Activated naive CD4-positive, alpha-beta T cell treated with anti-CD3 and anti-CD28 coated beads, Interleukin-2, amount 50 U/mL, for 24 hours (primary cell): ENCODE results near the gene CDKAL1.
"Not testable (repeated sequence)": the region's sequence is repeated elsewhere in the genome, so short reads cannot be mapped to it uniquely, and the experiment has no call there.

Experiments used
- H3K27ac Mint-ChIP-seq: one replicate; pipeline ENCODE4 v1.8.0; 2021; ENCODE audit warnings: mild to moderate bottlenecking, mixed read lengths
- H3K27me3 Mint-ChIP-seq: one replicate; pipeline ENCODE4 v1.8.0; 2021; ENCODE audit warnings: mixed read lengths
- H3K36me3 Mint-ChIP-seq: one replicate; pipeline ENCODE4 v1.8.0; 2021; ENCODE audit warnings: mixed read lengths
- H3K4me1 Mint-ChIP-seq: one replicate; pipeline ENCODE4 v1.8.0; 2021; ENCODE audit warnings: mixed read lengths
- H3K4me3 Mint-ChIP-seq: one replicate; pipeline ENCODE4 v1.8.0; 2021; ENCODE audit warnings: mild to moderate bottlenecking, mixed read lengths
- H3K9me3 Mint-ChIP-seq: one replicate; pipeline ENCODE4 v1.8.0; 2021; ENCODE audit warnings: mixed read lengths

Gene CDKAL1

DNA sequence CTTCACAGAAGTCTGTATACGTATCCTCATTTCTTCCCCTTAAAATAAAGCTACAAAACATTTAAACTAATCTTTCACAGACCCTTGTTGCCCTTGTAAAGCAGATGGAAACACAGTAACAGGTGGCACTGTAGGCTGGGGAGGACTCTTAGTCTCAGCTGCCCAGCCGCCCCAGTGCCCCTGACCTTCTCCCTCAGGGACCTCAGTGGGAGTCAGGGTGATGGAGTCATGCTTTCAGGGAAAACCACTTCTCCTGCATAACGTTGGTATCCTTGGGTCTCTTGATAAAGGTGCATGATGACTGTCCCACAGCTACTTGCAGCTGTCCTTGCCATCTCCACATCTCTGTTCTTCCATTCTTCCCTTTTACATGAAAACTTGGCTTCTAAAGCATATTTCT lies 198.6 kb downstream of the CDKAL1 start:
- Mint-ChIP-seq H3K27me3 (no peaks in the 10 kb centered on the region), H3K4me1 (peaks cover 16% of the 10 kb centered on the region), H3K27ac (no peak overlapping the region), H3K4me3 (no peak overlapping the region), H3K9me3 (no peaks in the 10 kb centered on the region), H3K36me3 (peaks cover 17% of the 10 kb centered on the region)

DNA sequence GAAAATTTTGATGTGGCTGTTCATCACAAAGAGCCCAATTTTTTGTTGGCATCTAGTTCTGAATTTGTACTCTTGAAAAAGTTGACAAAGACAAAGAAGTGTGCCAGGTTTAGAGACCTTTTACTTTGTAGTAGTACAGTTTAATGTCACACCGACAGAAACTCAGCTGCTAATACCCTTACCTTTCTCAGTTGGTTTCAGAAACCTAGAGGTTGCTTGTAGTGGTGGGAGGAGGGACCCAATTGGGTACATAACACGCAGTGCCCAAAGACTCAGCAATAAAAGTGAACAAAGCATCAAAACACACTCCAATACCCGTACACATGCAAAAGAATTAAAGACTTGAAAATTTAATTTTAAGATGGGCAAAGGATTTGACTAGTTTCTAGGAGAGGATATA lies 203.7 kb downstream of the CDKAL1 start:
- Mint-ChIP-seq H3K27me3 (no peaks in the 10 kb centered on the region), H3K27ac (no peak overlapping the region), H3K9me3 (no peaks in the 10 kb centered on the region), H3K36me3 (peaks cover 23% of the 10 kb centered on the region), H3K4me1 (no peaks in the 10 kb centered on the region), H3K4me3 (no peak overlapping the region)

DNA sequence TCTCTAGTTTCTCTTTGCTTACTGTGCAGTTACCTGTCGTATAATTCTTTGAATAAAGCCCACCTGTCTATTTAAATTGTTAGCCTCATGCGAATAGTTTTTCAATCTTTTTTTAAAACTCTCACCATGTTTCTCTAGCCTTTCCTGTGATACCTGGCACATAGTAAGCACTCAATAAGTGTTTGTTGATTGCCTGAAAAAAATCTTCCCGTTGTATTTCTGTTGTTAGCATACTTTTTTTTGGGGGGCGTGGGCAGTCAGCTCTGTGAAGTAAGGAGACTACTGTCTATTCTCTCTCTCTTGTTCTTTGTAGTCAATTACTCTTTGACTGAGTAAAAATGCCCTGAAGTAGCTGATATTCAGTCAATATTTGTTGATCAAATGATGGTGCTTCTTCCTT lies 205.8 kb downstream of the CDKAL1 start:
- Mint-ChIP-seq H3K4me1 (peaks cover 5% of the 10 kb centered on the region), H3K9me3 (no peaks in the 10 kb centered on the region), H3K27ac (no peak overlapping the region), H3K4me3 (no peak overlapping the region), H3K36me3 (peaks cover 24% of the 10 kb centered on the region), H3K27me3 (no peaks in the 10 kb centered on the region)

DNA sequence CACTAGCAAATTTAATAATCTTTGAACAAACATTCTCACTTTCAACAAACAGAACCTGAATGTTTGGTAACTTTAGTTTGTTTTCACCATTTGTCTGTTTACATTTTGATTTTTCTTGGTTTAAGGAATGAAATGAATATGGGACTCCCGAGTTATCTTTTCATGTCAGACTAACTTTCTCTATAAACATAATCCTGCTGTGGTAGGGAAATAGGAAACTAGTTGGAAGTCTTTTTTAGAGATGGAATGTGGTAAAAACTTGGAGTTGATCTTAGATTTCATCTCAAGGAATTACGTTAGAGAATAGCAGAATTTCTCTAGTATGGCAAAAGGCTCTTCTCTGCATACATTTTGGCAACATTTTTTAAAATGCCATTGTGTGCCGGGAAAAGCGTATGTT lies 206.5 kb downstream of the CDKAL1 start:
- no peaks in the 10 kb centered on the region for H3K9me3 Mint-ChIP-seq
- no peaks in the 10 kb centered on the region for H3K27me3 Mint-ChIP-seq
- no peak overlapping the region for H3K4me3 Mint-ChIP-seq
- peaks cover 5% of the 10 kb centered on the region for H3K4me1 Mint-ChIP-seq
- H3K27ac Mint-ChIP-seq = no peak overlapping the region
- H3K36me3 Mint-ChIP-seq = peaks cover 26% of the 10 kb centered on the region

DNA sequence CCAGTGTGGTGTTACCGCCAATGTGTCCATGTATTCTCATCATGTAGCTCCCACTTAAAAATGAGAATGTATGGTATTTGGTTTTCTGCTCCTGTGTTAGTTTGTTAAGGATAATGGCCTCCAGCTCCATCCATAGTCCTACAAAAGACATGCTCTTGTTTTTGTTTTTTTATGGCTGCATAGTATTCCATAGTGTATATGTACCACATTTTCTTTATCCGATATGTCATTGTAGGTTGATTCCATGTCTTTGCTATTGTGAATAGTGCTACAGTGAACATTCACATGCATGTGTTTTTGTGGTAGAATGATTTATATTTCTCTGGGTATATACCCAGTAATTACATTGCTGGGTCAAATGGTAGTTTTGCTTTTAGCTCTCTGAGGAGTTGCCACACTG lies 207.2 kb downstream of the CDKAL1 start:
- no peaks in the 10 kb centered on the region for H3K9me3 Mint-ChIP-seq
- peaks cover 12% of the 10 kb centered on the region for H3K4me1 Mint-ChIP-seq
- H3K27me3 Mint-ChIP-seq = no peaks in the 10 kb centered on the region
- peaks cover 25% of the 10 kb centered on the region for H3K36me3 Mint-ChIP-seq
- no peak overlapping the region for H3K27ac Mint-ChIP-seq
- H3K4me3 Mint-ChIP-seq = no peak overlapping the region

DNA sequence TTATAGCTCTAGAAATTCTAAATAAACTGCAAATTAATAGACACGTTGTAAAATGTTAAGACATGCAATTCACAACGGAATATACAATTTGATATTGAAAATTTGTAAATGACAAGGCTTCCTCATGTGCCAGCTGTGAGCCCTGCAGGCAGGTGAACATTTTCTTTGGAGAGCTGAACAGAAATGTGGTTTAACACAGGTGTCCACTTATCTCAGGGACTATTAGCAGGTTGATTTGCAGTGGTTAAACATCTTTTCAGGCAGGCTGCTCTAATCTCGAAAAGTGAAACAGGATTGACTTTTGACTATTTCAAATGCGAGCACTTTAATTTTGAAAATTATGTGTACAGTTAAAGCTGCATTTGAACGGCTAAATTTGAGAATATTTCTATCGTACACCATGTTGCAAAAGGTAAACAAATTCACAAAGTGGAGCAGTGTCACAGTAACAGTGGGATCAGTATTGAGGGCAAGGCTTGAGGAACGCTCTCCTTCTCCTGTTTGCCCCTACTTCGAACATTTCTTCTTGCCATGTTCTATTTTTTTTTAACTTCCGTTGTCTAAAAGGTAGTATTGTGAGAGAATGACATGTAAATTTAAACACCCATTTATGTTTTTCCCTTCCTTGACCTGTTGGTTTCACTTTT lies 210.8 kb downstream of the CDKAL1 start:
- Mint-ChIP-seq H3K9me3 (no peaks in the 10 kb centered on the region), H3K4me1 (peaks cover 18% of the 10 kb centered on the region), H3K36me3 (peaks cover 25% of the 10 kb centered on the region), H3K27ac (no peak overlapping the region), H3K4me3 (no peak overlapping the region), H3K27me3 (no peaks in the 10 kb centered on the region)

DNA sequence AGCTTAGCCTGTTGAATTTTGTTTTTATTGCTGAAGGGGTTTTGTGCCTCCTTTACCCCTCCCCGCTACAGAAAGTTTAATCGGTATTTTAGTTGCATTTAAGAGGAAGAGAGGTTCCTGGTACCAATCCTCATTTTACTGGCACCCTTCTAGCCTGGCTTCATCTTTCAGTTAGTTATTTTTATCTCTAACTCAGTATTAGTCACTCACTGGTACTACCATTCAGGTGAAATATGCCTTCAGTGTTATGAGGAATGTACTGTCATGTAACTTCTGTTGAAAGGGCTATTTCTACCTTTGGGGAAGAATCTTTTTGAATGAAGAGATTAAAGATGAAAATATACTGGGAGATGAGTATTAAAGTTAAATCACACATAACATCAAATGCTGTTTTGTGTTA lies 211.8 kb downstream of the CDKAL1 start:
- no peaks in the 10 kb centered on the region for H3K9me3 Mint-ChIP-seq
- peaks cover 18% of the 10 kb centered on the region for H3K36me3 Mint-ChIP-seq
- no peak overlapping the region for H3K27ac Mint-ChIP-seq
- peaks cover 18% of the 10 kb centered on the region for H3K4me1 Mint-ChIP-seq
- no peak overlapping the region for H3K4me3 Mint-ChIP-seq
- no peaks in the 10 kb centered on the region for H3K27me3 Mint-ChIP-seq

DNA sequence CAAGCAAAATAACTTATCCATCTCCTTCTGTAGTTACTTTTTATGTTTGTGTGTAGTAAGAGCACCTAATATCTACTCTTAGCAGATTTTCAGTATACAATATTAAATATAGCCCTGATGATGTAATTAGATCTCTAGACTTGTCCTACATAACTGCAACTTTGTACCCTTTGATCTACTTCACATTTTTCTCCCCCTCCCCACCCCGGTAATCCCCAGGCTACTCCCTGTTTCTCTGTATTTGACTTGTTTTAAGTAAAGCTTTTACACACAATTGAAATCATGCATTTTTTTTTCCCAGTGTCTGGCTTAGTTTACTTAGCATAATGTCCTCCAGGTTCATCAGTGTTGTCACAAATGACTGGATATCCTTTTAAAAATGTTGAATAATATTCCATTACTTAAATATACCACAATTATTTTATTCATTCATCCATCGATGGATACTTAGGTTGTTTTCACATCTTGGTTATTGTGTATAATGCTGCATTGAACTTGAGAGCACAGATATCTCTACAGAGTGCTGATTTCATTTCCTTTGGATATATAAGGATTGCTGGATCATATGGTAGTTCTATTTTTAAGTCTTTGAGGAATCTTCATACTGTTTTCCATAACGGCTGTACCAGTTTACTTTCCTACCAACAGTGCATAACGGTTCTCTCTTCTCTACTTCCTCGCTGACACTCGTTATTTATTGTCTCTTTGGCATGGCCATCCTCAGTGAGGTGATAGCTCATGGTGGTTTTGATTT lies 212.7 kb downstream of the CDKAL1 start:
- no peak overlapping the region for H3K4me3 Mint-ChIP-seq
- H3K9me3 Mint-ChIP-seq = no peaks in the 10 kb centered on the region
- H3K27ac Mint-ChIP-seq = no peak overlapping the region
- no peaks in the 10 kb centered on the region for H3K27me3 Mint-ChIP-seq
- H3K36me3 Mint-ChIP-seq = peaks cover 12% of the 10 kb centered on the region
- peaks cover 18% of the 10 kb centered on the region for H3K4me1 Mint-ChIP-seq

DNA sequence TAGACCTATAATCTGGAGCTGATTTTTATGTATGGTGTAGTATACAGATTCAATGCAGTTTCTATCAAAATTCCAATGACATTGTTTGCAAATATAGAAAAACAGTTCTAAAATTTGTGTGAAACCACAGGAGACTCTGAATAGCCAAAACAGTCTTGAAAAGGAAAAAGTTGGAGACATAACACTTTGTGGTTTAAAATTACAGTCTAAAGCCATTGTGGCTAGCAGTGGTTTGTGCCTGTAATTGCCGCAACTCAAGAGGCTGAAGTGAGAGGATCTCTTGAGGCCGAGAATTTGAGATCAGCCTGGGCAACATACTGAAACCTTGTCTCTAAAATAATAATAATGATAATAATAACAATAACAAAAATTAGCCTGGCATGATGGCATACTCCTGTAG lies 213.7 kb downstream of the CDKAL1 start:
- peaks cover 1% of the 10 kb centered on the region for H3K9me3 Mint-ChIP-seq
- H3K4me3 Mint-ChIP-seq = no peak overlapping the region
- H3K4me1 Mint-ChIP-seq = peaks cover 18% of the 10 kb centered on the region

DNA sequence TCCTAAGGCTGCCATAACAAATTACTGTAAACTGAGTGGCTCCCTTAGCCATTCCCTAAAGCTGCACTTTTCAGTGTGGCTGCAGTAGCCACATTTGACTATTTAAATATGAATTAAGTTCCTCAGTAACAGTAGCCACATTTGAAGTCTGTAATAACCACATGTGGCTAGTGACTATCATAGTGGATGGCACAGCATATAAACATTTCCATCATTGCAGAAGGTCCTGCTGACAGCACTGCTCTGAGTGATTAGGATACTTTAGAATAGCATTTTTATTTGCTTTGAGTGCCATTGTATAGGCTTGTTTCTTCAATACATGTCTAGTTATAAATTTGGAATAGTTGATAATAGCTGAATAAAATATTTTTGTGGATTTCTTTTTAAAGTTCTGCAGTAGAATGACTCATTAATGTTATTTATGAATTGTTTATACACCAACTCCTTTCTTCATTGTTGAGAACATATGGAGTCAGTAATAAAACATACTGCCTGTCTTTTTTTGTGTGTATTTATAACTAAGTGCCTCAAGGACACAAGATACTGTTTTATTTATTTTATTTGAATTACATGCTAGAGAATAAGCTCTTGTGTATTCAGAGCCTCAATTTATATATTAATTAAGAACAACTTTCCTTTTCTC lies 217.2 kb downstream of the CDKAL1 start:
- Mint-ChIP-seq H3K4me3 (no peak overlapping the region), H3K27ac (no peak overlapping the region), H3K36me3 (peaks cover 25% of the 10 kb centered on the region), H3K9me3 (peaks cover 10% of the 10 kb centered on the region), H3K4me1 (peaks cover 18% of the 10 kb centered on the region), H3K27me3 (no peaks in the 10 kb centered on the region)

More for the DNA sequence above, 213.7 kb downstream of the CDKAL1 start:
- Mint-ChIP-seq H3K36me3 (peaks cover 14% of the 10 kb centered on the region), H3K27me3 (no peaks in the 10 kb centered on the region), H3K27ac (no peak overlapping the region)

DNA sequence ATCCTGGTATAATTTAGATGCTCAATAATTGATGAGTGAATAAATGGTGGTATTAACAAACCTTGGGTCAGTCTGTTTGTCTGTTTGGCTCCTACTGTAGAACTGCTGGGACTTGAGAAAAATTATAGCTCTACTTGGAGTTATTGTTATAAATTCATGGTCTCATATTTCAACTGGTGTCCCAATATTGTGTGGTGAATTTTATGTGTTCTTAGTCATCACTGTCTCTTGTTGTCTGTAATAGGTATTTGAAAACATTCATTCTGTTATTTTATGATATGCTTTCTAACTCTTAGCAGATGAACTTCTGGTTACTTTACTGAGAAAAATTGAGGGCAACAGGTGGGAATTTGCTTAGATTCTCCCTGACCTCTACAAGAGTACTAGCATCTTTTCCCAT lies 221.4 kb downstream of the CDKAL1 start:
- Mint-ChIP-seq H3K4me1 (peaks cover 12% of the 10 kb centered on the region), H3K27me3 (no peaks in the 10 kb centered on the region), H3K9me3 (peaks cover 10% of the 10 kb centered on the region), H3K4me3 (no peak overlapping the region), H3K27ac (no peak overlapping the region), H3K36me3 (peaks cover 25% of the 10 kb centered on the region)

DNA sequence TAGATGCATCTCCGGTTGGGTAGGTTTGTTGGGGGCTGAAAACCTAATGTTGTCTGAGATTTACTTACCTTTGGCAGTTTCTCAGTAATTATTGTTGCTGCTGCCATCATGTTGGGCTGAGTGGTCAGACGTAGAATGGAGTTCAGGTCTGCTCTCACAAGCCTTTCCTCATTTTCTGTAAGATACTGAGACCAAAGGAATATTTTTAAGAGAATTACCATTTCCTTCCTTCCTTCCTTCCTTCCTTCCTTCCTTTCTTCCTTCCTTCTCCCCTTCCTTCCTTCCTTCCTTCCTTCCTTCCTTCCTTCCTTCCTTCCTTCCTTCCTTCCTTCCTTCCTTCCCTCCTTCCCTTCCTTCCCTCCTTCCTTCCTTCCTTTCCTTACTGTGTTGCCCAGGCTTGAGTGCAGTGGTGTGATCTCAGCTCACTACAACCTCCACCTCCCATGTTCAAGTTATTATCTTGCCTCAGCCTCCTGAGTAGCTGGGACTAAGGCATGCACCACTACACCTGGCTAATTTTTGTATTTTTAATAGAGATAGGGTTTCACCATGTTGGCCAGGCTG lies 222.4 kb downstream of the CDKAL1 start:
- not testable (repeated sequence) for H3K4me3 Mint-ChIP-seq, H3K9me3 Mint-ChIP-seq, H3K27ac Mint-ChIP-seq, H3K27me3 Mint-ChIP-seq
- H3K4me1 Mint-ChIP-seq = peaks cover 12% of the 10 kb centered on the region
- peaks cover 27% of the 10 kb centered on the region for H3K36me3 Mint-ChIP-seq

DNA sequence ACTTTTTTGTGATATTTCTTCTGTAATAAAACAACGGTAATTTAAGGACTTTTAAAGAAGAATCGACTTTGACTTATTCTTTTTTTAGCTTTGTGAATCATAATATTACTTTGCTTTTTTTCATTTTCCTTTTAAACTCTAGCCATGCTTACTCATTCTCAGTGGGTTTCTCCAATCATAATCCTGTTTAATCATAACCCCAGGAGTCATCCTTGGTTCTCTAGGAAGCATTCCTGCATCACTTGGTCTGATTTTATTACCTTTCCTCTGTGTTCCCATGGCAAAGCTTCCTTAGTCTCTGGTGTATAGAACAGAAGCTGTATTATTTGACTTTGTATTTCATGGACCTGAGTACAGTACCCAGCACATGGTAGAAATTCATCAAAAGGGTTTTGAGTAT lies 223.5 kb downstream of the CDKAL1 start:
- Mint-ChIP-seq H3K36me3 (peaks cover 21% of the 10 kb centered on the region), H3K27me3 (no peaks in the 10 kb centered on the region), H3K4me1 (peaks cover 12% of the 10 kb centered on the region), H3K27ac (no peak overlapping the region), H3K4me3 (no peak overlapping the region), H3K9me3 (peaks cover 10% of the 10 kb centered on the region)

DNA sequence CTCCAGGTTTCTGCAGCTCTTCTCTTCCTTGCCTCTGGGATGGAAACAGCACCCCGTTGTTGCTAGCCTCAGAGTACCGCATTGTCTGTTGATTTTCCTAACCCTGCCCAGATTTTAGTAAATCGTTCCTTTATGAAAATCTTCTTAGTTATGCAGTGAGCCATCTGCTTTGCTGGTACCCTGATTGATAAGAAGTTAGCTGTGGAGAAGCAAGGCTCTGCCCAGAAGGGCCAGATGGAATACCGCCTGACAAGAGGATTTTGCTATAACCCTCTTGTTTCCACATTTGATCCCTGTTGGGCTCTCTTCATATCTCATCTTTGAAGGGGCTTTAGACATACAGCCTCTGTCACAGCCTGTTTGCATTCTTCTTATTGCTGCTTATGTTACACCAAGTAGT lies 229.0 kb downstream of the CDKAL1 start:
- Mint-ChIP-seq H3K4me3 (no peak overlapping the region), H3K9me3 (peaks cover 4% of the 10 kb centered on the region), H3K27ac (no peak overlapping the region), H3K4me1 (no peaks in the 10 kb centered on the region), H3K27me3 (no peaks in the 10 kb centered on the region), H3K36me3 (peaks cover 10% of the 10 kb centered on the region)

DNA sequence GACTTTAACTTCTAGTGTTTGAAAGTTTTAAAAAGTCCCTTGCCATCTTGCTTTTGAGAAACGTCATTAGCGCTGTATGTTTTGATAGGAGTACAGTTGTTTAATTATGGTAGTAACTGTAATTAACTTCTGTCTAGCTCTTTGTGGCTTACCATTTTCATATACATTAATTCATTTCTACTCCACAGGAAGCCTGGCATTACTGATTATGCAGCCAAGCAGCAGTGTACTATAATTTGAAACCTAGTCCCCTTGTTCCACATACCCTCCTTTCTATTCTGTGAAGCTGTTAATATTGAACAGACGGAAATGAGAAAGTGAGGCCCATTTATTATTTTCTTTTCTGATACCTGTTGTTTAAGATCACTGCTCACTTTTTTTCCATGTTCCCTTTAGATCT lies 235.4 kb downstream of the CDKAL1 start:
- Mint-ChIP-seq H3K4me1 (peaks cover 3% of the 10 kb centered on the region), H3K9me3 (peaks cover 4% of the 10 kb centered on the region), H3K27ac (no peak overlapping the region), H3K27me3 (no peaks in the 10 kb centered on the region), H3K36me3 (peaks cover 25% of the 10 kb centered on the region), H3K4me3 (no peak overlapping the region)

DNA sequence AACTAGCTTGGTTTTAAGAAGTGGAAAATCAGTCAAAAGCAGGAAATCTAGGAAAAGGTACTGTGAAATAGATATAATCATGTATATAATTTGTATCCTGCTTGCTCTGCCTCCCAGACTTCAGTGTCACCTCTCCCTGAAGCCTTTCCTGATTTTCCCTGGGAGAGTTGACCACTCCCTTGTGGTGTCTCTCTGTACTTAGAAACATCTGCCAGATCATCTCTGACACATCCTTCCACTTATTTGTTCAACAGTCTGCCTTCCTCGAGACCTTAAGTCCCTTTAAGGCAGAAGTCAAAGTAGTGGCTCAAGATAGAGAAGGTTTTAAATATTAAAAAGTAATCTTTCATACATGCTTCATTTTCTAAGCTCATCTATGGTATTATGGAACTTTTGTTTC lies 236.5 kb downstream of the CDKAL1 start:
- no peak overlapping the region for H3K27ac Mint-ChIP-seq
- peaks cover 24% of the 10 kb centered on the region for H3K36me3 Mint-ChIP-seq
- H3K27me3 Mint-ChIP-seq = no peaks in the 10 kb centered on the region
- no peak overlapping the region for H3K4me3 Mint-ChIP-seq
- H3K9me3 Mint-ChIP-seq = no peaks in the 10 kb centered on the region
- H3K4me1 Mint-ChIP-seq = peaks cover 3% of the 10 kb centered on the region
